ENCODE results near the gene ASIP. TPM values are rescaled to one million over a fixed set of nuclear protein-coding genes. Genes with fewer than 3 reads are reported as not detected.
"Not testable (repeated sequence)": the region's sequence is repeated elsewhere in the genome, so short reads cannot be mapped to it uniquely, and the experiment has no call there.

ASIP gene
- total and polyA plus RNA-seq, 2 experiments from 2014 or later, result not detected

GRCh38 chr20:34263468-34263867, 22.2 kb downstream of the ASIP start:
- H3K4me1 Mint-ChIP-seq; H3K79me2 ChIP-seq (replicated peaks; ENCODE audit: insufficient read depth); H3K27ac Mint-ChIP-seq; H3K36me3 ChIP-seq (ENCODE audit: insufficient read depth); H4K20me1 ChIP-seq (replicated peaks; ENCODE audit: insufficient read depth); H3F3A ChIP-seq (replicated peaks; ENCODE audit: low read depth); H3K27me3 ChIP-seq (ENCODE audit: insufficient read depth); H3K27ac ChIP-seq (ENCODE audit: low read depth); H3K4me2 ChIP-seq; H3K9me2 ChIP-seq (ENCODE audit: insufficient read depth); H2AFZ ChIP-seq; H3K9me3 Mint-ChIP-seq; ATAC-seq; H3K4me3 ChIP-seq; H3K4me1 ChIP-seq (ENCODE audit: insufficient read depth); H3K36me3 Mint-ChIP-seq (ENCODE audit: low read depth); H3K4me3 Mint-ChIP-seq; DNase-seq (ENCODE audit: low spot score); H3K27me3 Mint-ChIP-seq (ENCODE audit: insufficient read depth, low read depth, poor library complexity): not testable (repeated sequence)

- Histone ChIP-seq H3K79me2 (replicated peaks; ENCODE audit: insufficient read depth) (no peaks in the 10 kb centered on the region), H2AFZ (no peak overlapping the region), H3K4me2 (no peak overlapping the region), H3K27ac (ENCODE audit: low read depth) (no peak overlapping the region), H3F3A (replicated peaks; ENCODE audit: low read depth) (no peaks in the 10 kb centered on the region), H3K9me2 (ENCODE audit: insufficient read depth) (no peaks in the 10 kb centered on the region), H3K36me3 (ENCODE audit: insufficient read depth) (no peaks in the 10 kb centered on the region), H3K4me3 (no peak overlapping the region), H3K27me3 (ENCODE audit: insufficient read depth) (peaks cover 10% of the 10 kb centered on the region; the same call in 1 of the 2 replicates), H4K20me1 (replicated peaks; ENCODE audit: insufficient read depth) (no peaks in the 10 kb centered on the region), H3K4me1 (ENCODE audit: insufficient read depth) (no peaks in the 10 kb centered on the region; the same call in 1 of the 2 replicates)
- Mint-ChIP-seq H3K9me3 (no peaks in the 10 kb centered on the region), H3K4me1 (peaks cover 2% of the 10 kb centered on the region; the same call in 2 of the 3 replicates), H3K36me3 (ENCODE audit: low read depth) (no peaks in the 10 kb centered on the region), H3K27ac (no peak overlapping the region), H3K4me3 (no peak overlapping the region), H3K27me3 (ENCODE audit: insufficient read depth, low read depth, poor library complexity) (peaks cover 7% of the 10 kb centered on the region)
- DNase-seq (ENCODE audit: low spot score) (no peak), ATAC-seq (no peak)
- TF ChIP-seq REST (IDR thresholded peaks at IDR 0.05; ENCODE audit: unreplicated experiment) (no peak), EZH2 (IDR thresholded peaks at IDR 0.05; ENCODE audit: low read depth, unreplicated experiment) (no peak), STAT1 (IDR thresholded peaks at IDR 0.05; ENCODE audit: unreplicated experiment) (no peak), EZH2phosphoT487 (IDR thresholded peaks at IDR 0.05; ENCODE audit: unreplicated experiment) (no peak), ETS1 (IDR thresholded peaks at IDR 0.05) (no peak), JUNB (IDR thresholded peaks at IDR 0.05; ENCODE audit: unreplicated experiment) (no peak), CTCF (conservative IDR thresholded peaks at IDR 0.05; ENCODE audit: low read depth in 2 of 2) (no peak), ZNF462 (CRISPR knock-in tag; IDR thresholded peaks at IDR 0.05) (no peak), CREB1 (CRISPR knock-in tag; IDR thresholded peaks at IDR 0.05; ENCODE audit: low read depth) (no peak), ZNF114 (CRISPR knock-in tag; IDR thresholded peaks at IDR 0.05) (no peak)
Observed at GRCh38 chr20:34264141-34264540, 22.9 kb downstream of the ASIP start.

Measured in GM23338 (cell line).